Stimulated activated CD4-positive, alpha-beta T cell treated with anti-CD3 and anti-CD28 coated beads, TNF-alpha, amount 100 ng/mL, for 24 hours (primary cell): Measurements from ENCODE around the gene HLA-DPB1.

Experiments used
- DNase-seq, 3 experiments: peaks; one replicate each; pipeline ENCODE4 v3.0.0-alpha.2; 2020; ENCODE audit warnings: low read depth in 3 of 3

The HLA-DPB1 gene

DNA sequence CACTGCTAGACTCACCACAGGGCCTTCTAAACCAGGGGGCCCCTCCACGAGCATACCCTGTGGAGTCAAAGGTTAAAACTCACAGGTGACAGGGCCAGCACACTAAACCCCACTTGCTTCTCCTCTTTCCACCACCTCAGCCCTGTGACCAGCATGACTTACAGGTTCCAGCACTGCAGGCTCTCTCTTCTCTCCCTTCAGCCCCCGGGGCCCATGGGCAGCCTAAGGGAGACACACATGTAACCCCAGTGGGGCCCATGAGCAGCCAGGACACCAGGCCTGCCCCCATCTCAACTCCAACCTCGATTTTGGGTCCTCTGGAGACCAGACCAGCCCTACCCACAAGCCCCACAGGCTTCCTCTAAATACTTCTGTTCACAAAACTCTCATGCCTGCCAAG lies 28.0 kb downstream of the HLA-DPB1 start:
- no peak for DNase-seq

DNA sequence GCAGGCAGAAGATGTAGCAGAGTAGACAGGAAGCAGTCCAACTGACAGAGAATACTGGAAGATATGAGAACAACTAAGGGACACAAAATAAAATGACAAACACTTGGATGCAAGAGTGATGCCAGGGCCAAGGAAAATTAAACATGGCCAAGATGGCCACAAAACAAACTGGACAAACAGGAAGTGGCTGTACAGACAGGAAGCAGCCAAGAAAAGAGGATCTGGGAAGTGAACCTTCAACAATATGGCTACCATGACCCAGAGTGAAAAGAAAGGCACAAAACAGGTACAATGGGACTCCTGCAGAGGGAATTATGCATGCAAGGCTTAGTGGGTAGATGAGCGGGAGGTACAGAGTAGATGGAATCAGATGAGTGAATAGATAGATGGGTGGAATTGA lies 29.1 kb downstream of the HLA-DPB1 start:
- no peak for DNase-seq

DNA sequence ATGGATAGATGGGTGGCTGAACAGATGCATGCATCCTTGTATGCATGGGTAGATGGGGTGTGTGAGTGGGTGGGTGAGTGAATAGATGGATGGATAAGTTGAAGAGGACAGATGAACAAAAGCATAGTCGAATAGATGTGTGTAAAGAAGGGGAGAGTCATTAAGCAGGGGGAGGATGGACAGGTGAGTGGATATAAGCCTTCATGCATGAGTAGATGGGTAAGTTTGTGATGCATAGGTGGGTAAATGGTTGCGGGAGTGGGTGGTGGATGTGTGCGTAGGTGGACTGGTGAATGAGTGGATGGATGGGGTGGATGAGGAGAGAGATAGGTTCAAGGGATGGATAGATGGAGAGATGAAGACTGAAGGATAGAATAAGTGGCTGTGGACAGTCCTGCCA lies 29.6 kb downstream of the HLA-DPB1 start:
- no peak for DNase-seq

DNA sequence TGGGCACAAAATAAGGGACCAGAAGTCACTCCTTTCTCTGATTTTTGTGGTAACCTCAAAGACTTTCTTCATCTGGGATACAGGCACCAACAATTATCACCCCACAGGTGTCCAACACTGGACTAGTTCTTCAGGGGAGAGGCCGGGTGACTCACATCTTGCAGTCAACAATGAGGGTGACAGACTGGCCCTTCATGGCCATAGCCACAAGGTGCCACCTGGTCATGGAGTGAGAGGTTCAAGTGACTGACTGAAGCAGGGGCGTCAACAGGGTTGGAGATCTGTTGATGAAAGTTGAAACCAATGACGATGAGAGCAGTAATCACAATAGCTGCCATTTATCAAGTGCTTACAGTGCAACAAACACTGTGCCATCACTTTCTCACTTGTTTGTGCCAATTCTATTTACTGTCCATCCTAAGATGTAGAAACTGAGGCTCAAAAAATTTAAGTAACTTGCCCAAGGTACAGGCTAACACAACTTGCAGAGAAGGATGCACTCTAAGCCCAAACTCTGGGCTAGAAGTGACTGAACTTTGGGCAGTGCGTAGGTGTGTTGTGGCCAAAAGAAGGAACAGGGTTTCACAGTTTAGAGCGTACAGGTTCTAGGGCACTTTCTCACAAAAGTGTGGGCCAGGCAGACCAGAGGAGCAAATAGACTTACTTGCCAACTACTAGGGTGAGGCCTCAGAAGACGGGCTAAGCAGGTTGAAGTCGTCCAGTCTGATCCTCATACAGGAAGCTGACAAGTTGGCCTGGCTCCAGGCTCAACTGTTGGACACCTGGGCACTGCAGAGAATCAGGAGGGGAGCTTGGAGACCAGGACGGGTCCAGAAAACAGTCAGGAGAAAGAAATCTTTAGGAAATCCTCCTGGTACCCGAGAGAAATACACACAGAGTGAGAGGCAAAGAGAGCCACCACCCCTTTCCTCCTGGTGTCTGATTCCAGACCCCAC lies 30.4 kb downstream of the HLA-DPB1 start:
- DNase-seq, result no peak

DNA sequence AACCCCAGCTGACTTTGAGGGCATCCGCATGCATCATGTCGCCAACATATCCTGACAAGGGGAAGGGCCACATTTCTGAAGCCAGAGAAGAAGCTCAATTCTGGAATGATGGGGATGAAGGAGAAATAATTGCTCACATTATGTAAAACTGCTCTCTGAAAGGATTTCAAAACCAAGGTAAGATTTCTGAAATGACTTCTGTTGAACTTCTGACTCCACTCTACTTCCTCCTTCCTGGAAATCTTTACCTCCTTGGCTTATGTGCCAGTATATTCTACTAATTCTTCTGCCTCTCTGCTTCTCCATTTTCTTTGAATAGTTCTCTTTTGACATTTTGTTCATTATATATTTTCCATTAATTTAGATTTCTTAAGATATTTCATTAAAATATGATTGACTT lies 31.9 kb downstream of the HLA-DPB1 start:
- no peak for DNase-seq

DNA sequence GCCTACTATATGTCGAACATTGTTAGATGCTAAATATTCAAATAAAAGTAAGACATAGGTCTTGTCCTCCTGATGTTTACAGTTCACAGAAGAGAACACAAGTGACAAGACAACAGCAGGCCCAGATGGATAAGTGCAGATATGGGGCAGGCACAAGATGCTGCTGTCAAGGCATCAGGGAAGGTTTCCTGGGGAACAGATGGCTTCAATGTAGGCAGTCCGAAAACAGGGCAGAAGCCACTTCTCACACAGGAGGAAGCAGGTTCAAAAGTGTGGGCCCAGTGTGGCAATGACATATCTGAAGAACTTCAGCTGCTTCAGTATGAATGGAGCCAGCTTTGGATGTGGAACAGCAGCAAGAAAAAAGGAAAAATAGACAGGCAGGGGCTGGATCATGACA lies 32.5 kb downstream of the HLA-DPB1 start:
- no peak for DNase-seq

DNA sequence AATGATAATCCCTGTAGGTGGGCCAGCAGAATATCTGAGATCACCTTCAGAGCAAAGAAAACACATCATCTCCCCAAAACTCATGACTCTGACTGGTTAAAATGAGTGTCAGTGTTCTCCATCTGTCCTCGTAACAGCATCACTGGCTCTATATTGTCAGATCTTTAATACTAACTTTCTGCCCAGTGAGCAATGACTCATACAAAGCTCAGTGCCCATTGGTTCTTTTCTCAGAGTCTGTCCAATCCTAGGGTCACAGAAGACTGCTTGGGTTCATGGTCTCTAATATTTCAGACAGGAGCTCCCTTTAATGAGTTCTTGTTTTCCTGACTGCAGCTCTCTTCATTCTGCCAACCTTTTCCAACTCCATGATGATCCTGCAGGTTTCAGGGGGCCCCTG lies 36.4 kb downstream of the HLA-DPB1 start:
- DNase-seq, result no peak

DNA sequence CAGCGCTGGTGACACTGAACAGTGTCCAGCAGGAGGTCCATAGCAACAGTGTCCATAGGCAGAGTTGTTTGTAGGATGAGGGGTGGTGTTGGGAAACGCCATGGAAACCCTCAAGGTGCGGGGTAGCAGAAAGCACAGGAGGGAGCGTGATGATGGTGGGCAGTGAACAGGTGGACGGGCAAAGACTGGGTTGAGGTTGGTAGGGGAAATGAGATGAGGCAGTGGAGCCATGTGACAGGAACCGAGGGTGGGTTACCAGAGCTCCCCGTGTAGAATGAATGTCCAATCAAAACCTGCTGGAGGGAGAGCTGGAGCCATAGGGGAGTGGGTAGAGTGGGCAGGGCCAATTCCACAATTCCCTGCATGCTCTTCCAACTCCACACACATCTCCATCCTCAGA lies 38.0 kb downstream of the HLA-DPB1 start:
- no peak for DNase-seq

DNA sequence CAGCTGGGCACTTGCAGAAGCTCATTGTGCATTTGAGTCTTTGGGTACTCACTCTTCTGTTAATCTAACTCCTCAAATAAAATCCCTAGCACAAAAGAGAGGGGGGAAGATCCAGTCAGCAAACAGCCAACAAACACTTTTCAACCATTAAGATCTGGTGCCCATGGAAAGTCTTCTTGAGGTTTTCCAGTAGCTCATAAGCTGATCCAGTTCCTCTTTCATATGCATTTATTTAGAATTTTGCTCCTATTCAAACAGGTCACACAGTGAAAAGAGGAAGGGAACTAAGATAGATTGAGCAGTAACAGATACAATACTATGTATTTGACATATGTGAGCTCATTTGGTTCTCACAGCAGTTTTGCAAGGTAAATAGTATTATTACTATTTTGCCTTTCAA lies 38.6 kb downstream of the HLA-DPB1 start:
- DNase-seq, result no peak

DNA sequence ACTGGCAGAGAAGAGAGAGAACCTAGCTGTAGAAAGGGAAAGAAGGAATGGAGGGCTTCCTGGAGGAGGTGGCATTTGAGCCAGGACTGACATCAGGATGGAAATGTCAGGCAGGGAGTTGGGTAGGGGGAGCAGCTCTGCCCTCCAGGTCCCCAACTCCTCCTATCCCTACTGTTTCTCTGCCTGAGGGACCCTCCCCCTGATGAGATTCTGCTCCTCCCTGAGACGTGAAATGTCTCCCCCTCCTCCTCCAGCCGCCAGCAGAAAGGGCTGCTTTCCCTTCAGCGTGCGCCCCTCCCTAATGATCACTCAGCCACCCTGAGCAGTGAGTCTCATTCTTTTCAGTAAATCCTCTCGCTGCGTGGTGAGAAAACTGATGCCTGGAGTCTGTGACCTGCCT lies 40.6 kb downstream of the HLA-DPB1 start:
- DNase-seq, result no peak

DNA sequence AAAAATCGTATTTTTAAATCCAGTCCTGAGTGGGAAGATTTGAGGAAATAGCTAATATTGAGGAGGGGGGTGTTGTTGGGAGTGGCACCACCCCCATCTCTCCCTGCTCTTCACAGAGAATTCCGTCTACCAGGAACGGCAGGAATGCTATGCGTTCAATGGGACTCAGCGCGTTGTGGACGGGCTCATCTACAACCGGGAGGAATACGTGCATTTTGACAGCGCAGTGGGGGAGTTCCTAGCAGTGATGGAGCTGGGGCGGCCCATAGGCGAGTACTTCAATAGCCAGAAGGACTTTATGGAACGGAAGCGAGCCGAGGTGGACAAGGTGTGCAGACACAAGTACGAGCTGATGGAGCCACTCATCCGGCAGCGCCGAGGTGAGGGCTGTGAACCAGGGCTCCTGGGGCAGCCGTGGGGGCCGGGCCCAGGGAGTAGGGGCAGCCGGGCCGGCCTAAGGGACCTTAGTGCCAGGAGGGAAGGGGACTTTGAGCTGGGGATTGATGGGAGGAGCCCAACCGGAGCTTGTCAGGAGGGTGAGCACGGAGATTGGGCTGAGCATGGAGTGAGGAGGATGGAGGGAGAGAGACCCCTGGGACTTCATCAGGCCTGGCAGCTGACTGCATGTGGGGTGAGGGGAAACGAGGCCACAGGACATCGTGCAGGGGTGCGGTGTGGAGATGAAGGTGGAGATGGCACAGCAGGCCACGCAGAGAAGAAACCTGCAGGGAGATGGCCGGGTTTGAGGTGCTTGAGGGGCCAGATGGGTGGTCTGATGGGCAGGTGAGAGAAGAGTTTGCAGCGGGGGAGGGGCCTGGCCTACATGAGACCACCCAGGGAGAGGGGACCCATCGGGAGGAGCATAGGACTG lies 41.3 kb downstream of the HLA-DPB1 start:
- no peak for DNase-seq

DNA sequence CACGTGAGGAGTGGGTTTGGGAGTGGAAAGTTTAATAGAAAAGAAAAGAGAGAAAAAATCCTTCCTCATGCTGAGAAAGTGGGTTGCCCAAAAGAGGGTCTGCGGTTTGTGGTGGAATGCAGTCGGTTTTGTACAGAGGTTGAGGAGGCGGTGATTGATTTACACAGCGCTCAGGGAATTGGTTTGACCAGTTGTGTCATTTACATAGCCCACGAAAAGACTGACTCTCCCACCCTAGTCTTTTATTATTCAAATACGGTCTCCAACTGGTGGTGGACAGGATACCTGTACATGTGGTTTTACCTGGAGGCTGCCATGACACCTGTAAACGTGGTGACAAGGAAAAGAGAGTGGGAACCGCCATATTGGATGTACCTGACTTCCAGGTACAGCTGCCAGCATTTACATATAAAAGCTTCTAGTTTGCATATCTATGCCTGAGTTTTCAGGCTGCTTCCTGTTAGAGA lies 42.1 kb downstream of the HLA-DPB1 start:
- no peak for DNase-seq

DNA sequence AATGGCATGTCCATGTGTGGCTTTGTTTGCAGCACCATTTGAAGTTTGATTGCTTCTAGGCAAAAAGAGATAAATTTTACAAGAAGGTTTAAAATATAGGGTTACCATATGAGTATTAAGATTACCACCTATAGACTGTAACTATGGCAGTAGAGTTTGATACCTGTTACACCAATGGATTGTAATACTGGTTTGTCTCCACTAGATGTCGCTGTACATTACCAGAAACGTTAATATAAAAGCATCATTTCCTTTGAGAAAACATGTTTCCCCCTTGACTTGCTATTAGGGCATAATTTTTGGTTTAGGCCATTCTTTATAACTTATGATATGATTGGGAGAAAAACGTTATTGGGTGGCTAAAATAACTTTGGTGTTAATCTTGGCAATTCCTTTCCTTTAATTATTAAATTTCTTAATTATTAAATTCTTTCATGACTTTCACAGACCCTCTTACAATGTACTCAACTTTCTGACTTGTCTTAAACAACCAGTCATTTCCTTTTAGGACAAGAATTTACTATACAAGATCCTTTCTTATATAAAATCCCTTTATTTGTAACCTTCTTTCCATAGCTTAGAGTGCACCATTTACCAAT lies 42.8 kb downstream of the HLA-DPB1 start:
- peak in 1 of 3 experiments; percentile 17 for DNase-seq

DNA sequence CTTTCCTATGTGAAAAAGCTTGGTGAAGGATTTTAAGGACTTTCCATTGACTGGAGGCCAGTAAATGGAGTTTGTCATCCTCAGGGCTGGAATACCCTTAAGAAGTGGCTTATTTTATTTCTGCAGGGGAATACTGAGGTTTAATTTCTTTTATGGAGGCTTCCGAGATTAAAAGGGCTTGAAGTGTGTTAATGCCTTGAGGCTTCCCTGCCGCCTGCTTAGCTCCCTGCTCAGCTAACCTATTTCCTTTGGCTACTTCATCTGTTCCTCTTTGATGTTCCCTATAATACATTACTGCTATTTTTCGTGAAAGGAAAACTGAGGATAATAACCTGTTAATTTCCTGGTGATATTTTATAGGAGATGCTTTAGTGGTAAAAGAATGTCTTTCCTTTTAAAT lies 44.2 kb downstream of the HLA-DPB1 start:
- no peak for DNase-seq

DNA sequence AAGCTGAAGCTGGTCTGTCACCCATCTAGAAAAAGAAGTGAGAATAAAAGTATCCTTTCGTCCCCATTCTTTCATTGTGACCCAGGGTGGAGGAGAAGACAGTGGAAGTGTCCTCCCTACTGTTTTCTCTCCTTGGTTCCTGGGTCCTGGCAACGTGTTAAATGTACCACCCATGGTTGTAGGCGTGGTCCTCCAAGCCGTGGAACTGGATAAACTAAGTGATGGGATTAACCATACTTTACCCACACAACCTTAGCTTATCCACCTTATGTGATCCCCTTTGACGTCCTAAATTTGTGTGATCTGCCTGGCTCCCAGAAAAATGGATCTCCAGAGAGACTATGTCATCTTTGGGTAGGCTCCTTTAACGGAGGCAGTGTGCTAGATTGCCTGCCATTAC lies 47.4 kb downstream of the HLA-DPB1 start:
- DNase-seq, result no peak

DNA sequence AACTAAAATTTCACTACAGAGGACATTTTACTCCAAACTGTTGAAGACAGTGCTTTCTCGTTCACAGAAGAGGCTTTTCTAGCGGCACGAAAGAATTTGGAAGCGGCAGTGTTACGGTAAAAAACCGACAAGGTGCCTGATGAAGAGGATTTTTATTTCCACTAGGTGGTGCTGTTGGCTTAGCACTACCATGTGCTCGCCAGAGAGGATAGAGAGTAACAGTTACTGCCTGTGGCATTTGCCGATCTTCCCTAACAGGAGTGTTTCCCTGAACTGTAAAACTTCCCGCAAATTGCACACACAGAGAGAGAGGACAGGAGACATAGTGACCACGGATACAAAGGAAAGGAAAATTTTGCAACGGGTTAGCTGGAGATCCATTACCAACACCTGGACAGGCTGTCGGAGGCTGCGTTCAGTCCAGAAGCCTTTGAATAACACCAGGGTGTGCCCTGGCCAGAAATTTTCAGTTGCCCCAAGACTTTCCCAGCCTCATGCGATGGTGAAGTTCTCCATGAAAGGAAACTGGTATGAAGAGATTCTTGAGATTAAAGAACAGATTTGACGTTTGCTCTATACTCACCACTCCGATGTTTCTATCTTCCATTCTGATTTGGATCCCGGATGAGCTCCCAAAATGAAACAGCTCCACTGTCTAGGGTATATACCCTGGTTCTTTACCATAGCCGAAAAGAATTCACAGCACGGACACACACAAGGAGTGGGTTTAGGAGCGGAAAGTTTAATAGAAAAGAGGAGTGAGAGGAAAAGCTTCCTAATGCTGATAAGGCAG lies 48.1 kb downstream of the HLA-DPB1 start:
- DNase-seq, result no peak

DNA sequence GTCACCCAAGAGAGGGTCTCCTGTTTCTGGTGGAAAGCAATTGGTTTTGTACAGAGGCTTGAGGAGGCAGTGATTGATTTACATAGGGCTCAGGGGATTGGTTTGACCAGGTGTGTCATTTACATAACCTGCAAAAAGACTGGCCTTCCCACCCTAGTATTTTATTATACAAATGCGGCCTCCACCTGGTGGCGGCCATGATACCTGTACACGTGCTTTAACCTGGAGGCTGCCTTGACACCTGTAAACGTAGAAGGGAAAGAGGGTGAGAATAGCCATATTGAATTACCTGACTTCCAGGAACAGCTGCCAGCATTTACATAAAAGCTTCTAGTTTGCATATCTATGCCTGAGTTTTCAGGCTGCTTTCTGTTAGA lies 48.7 kb downstream of the HLA-DPB1 start:
- DNase-seq, result no peak

DNA sequence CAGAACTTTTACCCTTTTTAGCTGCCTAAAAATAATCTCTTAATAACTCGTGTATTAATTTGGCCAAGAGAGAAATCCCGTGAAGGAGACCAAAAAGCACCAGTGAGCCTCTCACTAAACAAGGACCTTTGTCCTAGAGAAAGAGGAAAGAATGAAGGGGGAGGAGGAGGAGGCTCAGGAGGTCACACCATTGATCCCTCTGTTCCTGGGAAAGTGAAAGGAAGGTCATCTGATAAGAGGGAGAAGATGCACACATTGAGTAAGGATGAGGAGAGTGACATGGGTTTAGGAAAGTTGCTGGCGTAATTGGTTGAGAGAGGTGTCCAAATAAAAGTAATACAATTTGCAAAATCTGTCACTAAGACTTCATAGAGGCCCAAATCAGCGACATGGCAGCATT lies 49.2 kb downstream of the HLA-DPB1 start:
- no peak for DNase-seq

DNA sequence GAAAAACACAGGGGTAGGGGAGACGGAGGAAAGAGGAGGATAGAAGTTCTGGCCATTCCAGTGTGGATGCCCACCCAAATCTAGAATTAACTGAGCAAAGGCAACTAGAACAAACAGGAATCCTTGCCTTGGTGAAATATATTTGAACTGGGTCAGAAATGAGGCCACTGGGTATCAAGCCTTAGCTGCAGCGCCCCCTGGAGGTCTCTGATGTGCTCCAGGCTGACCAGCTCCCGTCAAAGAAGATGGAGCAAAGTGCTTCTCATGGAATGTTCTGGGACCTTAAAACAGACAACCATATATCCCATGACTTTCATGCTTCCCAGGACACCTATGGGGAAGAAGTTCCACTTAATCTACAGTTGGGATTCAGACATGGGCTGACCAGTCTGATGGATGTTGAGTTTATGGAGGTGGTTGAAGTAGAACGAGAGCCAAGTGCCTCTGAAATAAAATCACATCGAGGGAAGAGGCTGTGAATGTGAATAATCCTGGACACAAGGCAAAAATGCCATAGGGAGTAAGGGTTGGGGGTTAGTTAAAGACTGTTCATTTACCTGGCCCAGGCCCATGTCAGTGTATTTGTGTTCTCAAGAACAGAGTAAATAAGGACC lies 50.4 kb downstream of the HLA-DPB1 start:
- DNase-seq, result peak; percentile 25 to 65 (median 34)

DNA sequence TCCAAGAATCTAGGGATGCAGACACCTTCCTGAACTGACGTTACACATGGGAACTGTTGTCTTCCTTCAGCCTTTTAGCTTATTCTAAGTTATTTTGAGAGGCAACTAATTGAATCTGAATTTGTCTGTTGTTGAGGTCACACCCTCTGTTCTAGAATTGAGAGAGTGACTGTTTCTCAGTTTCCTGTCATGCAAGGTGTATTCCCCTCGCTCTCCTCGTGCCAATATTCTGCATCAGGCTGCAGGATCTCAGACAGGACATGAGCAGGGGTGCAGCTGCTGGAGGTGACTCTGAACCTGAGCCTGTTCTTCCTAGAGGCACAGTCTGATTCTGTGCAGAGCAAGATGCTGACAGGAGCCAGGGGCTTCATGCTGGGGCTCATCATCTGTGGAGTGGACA lies 52.5 kb downstream of the HLA-DPB1 start:
- DNase-seq, result no peak

DNA sequence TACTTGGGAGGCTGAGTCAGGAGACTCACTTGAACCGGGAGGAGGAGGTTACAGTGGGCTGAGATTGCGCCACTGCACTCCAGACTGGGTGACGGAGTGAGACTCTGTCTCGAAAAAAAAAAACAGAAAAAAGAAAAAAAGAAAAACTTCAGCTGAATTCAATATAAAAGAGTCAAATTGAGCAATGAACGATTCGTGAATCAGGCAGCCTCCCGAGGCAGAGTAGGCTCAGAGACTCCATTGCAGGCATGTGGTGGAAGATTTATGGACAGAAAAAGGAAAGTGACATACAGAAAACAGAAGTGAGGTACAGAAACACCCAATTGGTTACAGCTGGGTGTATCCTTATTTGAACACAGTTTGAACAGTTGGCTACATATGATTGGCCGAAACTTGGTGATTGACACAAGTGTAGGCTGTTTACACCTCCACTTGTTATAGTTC lies 56.3 kb downstream of the HLA-DPB1 start:
- no peak for DNase-seq
